ENCODE results near the gene LTA. TPM values are rescaled to one million over a fixed set of nuclear protein-coding genes. Genes with fewer than 3 reads are reported as not detected.

LTA gene
- total RNA-seq, 1 donor from 2014 or later, result not detected

GRCh38 chr6:31567531-31568370 is 4.3 kb upstream of the LTA start:
- no peaks in the 10 kb centered on the region for H3K36me3 Mint-ChIP-seq (ENCODE audit: unreplicated experiment)

GRCh38 chr6:31568537-31568961 is 3.5 kb upstream of the LTA start:
- H3K27me3 Mint-ChIP-seq (ENCODE audit: unreplicated experiment), result peaks cover 6% of the 10 kb centered on the region
- no peaks in the 10 kb centered on the region for H3K9me3 Mint-ChIP-seq (ENCODE audit: unreplicated experiment)
- no peak overlapping the region for H3K27ac Mint-ChIP-seq (ENCODE audit: unreplicated experiment)
- H3K4me3 Mint-ChIP-seq (ENCODE audit: unreplicated experiment), result no peak overlapping the region
- DNase-seq (ENCODE audit: extremely low spot score, unreplicated experiment), result no peak
- no peaks in the 10 kb centered on the region for H3K4me1 Mint-ChIP-seq (ENCODE audit: unreplicated experiment)
- TF ChIP-seq, protein P1, sequence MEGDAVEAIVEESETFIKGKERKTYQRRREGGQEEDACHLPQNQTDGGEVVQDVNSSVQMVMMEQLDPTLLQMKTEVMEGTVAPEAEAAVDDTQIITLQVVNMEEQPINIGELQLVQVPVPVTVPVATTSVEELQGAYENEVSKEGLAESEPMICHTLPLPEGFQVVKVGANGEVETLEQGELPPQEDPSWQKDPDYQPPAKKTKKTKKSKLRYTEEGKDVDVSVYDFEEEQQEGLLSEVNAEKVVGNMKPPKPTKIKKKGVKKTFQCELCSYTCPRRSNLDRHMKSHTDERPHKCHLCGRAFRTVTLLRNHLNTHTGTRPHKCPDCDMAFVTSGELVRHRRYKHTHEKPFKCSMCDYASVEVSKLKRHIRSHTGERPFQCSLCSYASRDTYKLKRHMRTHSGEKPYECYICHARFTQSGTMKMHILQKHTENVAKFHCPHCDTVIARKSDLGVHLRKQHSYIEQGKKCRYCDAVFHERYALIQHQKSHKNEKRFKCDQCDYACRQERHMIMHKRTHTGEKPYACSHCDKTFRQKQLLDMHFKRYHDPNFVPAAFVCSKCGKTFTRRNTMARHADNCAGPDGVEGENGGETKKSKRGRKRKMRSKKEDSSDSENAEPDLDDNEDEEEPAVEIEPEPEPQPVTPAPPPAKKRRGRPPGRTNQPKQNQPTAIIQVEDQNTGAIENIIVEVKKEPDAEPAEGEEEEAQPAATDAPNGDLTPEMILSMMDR (IDR thresholded peaks at IDR 0.05), result no peak
- no peaks in the 10 kb centered on the region for H3K36me3 Mint-ChIP-seq (ENCODE audit: unreplicated experiment)

More at GRCh38 chr6:31567531-31568370, 4.3 kb upstream of the LTA start:
- Mint-ChIP-seq H3K9me3 (ENCODE audit: unreplicated experiment) (no peaks in the 10 kb centered on the region), H3K27me3 (ENCODE audit: unreplicated experiment) (peaks cover 6% of the 10 kb centered on the region), H3K27ac (ENCODE audit: unreplicated experiment) (no peak overlapping the region), H3K4me3 (ENCODE audit: unreplicated experiment) (no peak overlapping the region), H3K4me1 (ENCODE audit: unreplicated experiment) (peaks cover 2% of the 10 kb centered on the region)
- DNase-seq (ENCODE audit: extremely low spot score, unreplicated experiment), result no peak
- TF ChIP-seq, protein P1 (IDR thresholded peaks at IDR 0.05), result no peak

DNA sequence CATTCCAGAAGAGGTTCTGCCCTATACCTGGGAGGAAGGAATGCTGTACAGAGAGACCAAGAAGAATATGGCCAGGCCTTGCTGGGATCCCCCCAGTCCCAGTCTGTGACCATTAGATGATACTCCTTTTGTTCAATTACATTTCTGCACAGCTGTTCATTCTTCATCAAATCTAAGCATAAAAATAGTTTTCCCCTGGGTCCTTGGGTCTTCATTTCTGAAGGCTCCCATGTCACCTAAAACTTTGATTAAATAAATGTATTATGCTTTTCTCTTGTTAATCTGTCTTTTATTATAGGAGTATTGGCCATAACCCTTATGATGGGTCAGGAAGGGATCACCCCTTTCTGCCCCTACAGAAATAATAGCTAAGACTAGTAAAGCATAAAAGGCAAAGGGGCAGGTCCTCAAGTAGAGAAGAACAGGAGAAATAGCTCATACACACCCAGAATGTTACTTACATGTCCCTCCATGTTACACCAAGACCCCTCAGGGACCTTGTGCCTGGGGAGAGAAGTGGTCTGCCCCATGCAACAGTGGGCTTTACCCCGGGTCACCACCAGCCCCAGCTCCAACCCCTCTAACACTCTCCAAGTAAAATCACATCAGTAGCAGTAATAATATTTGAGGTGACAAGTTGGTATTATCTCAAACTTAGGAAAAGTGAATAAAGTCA is 2.1 kb upstream of the LTA start:
- H3K9me3 Mint-ChIP-seq (ENCODE audit: unreplicated experiment), result no peaks in the 10 kb centered on the region

GRCh38 chr6:31573239-31574105 is 1.4 kb downstream of the LTA start:
- Mint-ChIP-seq H3K27ac (ENCODE audit: unreplicated experiment) (no peak overlapping the region), H3K4me3 (ENCODE audit: unreplicated experiment) (no peak overlapping the region), H3K27me3 (ENCODE audit: unreplicated experiment) (no peaks in the 10 kb centered on the region), H3K4me1 (ENCODE audit: unreplicated experiment) (peaks cover 3% of the 10 kb centered on the region), H3K36me3 (ENCODE audit: unreplicated experiment) (no peaks in the 10 kb centered on the region), H3K9me3 (ENCODE audit: unreplicated experiment) (no peaks in the 10 kb centered on the region)
- no peak for DNase-seq (ENCODE audit: extremely low spot score, unreplicated experiment)
- TF ChIP-seq, protein P1 (IDR thresholded peaks at IDR 0.05), result no peak

More for the DNA sequence above, 2.1 kb upstream of the LTA start:
- no peak overlapping the region for H3K27ac Mint-ChIP-seq (ENCODE audit: unreplicated experiment)
- H3K27me3 Mint-ChIP-seq (ENCODE audit: unreplicated experiment), result peaks cover 6% of the 10 kb centered on the region
- H3K36me3 Mint-ChIP-seq (ENCODE audit: unreplicated experiment), result no peaks in the 10 kb centered on the region
- H3K4me1 Mint-ChIP-seq (ENCODE audit: unreplicated experiment), result no peaks in the 10 kb centered on the region
- TF ChIP-seq, protein P1 (IDR thresholded peaks at IDR 0.05), result no peak
- DNase-seq (ENCODE audit: extremely low spot score, unreplicated experiment), result no peak
- no peak overlapping the region for H3K4me3 Mint-ChIP-seq (ENCODE audit: unreplicated experiment)
